GM12873 (cell line): Measurements from ENCODE around the gene FRMPD4.

Source experiments
- CTCF ChIP-seq: IDR thresholded peaks from 2 replicates; pipeline ENCODE4 v1.5.1; 2012; ENCODE audit warnings: low read depth, mild to moderate bottlenecking, moderate library complexity, low read length, control low read depth; ENCODE audit not compliant: insufficient read depth; ENCODE audit errors: missing control alignments

FRMPD4 gene

GRCh38 chrX:12405306-12405705 is 267.0 kb downstream of the FRMPD4 start:
- TF ChIP-seq CTCF, result no peak

GRCh38 chrX:12410523-12410922 is 272.2 kb downstream of the FRMPD4 start:
- TF ChIP-seq CTCF, result no peak

GRCh38 chrX:12411831-12412230 is 273.6 kb downstream of the FRMPD4 start:
- TF ChIP-seq CTCF, result no peak

- no peak for TF ChIP-seq CTCF
Measured at GRCh38 chrX:12412561-12412960, 274.3 kb downstream of the FRMPD4 start.

- TF ChIP-seq CTCF, result no peak
Measured at GRCh38 chrX:12419591-12419990, 281.3 kb downstream of the FRMPD4 start.

- TF ChIP-seq CTCF, result no peak
Measured at GRCh38 chrX:12421918-12422317, 283.6 kb downstream of the FRMPD4 start.

GRCh38 chrX:12423346-12423745 is 285.1 kb downstream of the FRMPD4 start:
- TF ChIP-seq CTCF, result no peak

- no peak for TF ChIP-seq CTCF
Measured at GRCh38 chrX:12425496-12425895, 287.2 kb downstream of the FRMPD4 start.
